T-helper 1 cell treated with Interleukin-12 subunit alpha and Interleukin-12 subunit beta and Interleukin-4 antibody, amounts not matched to agents 30 μg/mL and 1 μg/mL, for 36 hours (primary cell): ENCODE measurements around the gene THADA.
"Not testable (repeated sequence)": the region's sequence is repeated elsewhere in the genome, so short reads cannot be mapped to it uniquely, and the experiment has no call there.

ENCODE experiments used
- H3K27ac Mint-ChIP-seq: one replicate; pipeline ENCODE4 v1.8.0; 2021; ENCODE audit warnings: mild to moderate bottlenecking, mixed read lengths
- H3K27me3 Mint-ChIP-seq: one replicate; pipeline ENCODE4 v1.8.0; 2021; ENCODE audit warnings: low read depth, mixed read lengths
- H3K36me3 Mint-ChIP-seq: one replicate; pipeline ENCODE4 v1.8.0; 2021; ENCODE audit warnings: low read depth, mixed read lengths
- H3K4me1 Mint-ChIP-seq: one replicate; pipeline ENCODE4 v1.8.0; 2021; ENCODE audit warnings: low read depth, mixed read lengths
- H3K4me3 Mint-ChIP-seq: one replicate; pipeline ENCODE4 v1.8.0; 2021; ENCODE audit warnings: mild to moderate bottlenecking, moderate library complexity, mixed read lengths
- H3K9me3 Mint-ChIP-seq: one replicate; pipeline ENCODE4 v1.8.0; 2021; ENCODE audit warnings: mixed read lengths

Gene THADA

GRCh38 chr2:43412114-43412753 lies 183.6 kb downstream of the THADA start:
- no peaks in the 10 kb centered on the region for H3K27me3 Mint-ChIP-seq
- no peak overlapping the region for H3K27ac Mint-ChIP-seq
- H3K4me1 Mint-ChIP-seq: peaks cover 3% of the 10 kb centered on the region
- H3K9me3 Mint-ChIP-seq: no peaks in the 10 kb centered on the region
- H3K4me3 Mint-ChIP-seq: no peak overlapping the region
- peaks cover 16% of the 10 kb centered on the region for H3K36me3 Mint-ChIP-seq

DNA sequence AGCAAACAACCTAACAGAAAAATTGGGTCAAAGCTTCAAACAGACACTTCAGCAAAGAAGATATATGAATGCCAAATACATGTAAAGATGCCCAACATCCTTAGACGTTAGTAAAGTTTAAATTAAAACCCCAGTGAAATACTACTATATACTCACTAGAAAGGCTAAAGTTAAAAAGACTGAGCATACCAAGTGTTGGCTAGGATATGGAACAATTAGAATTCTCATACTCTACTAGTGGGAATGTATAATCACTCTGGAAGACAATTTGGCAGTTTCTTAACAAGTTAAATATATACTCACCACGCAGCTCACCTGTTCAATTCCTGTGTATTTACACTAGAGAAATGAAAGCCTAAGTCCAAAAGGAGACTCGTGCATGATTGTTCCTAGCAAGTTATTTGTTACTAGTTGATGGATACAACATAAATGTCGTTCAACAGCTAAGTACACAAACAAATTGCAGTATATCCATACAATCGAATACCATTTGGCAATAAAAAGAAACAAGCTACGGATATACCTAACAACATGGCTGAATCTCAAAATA lies 185.7 kb downstream of the THADA start:
- peaks cover 16% of the 10 kb centered on the region for H3K36me3 Mint-ChIP-seq
- peaks cover 3% of the 10 kb centered on the region for H3K4me1 Mint-ChIP-seq
- no peak overlapping the region for H3K4me3 Mint-ChIP-seq
- no peak overlapping the region for H3K27ac Mint-ChIP-seq
- H3K9me3 Mint-ChIP-seq: no peaks in the 10 kb centered on the region
- H3K27me3 Mint-ChIP-seq: no peaks in the 10 kb centered on the region

DNA sequence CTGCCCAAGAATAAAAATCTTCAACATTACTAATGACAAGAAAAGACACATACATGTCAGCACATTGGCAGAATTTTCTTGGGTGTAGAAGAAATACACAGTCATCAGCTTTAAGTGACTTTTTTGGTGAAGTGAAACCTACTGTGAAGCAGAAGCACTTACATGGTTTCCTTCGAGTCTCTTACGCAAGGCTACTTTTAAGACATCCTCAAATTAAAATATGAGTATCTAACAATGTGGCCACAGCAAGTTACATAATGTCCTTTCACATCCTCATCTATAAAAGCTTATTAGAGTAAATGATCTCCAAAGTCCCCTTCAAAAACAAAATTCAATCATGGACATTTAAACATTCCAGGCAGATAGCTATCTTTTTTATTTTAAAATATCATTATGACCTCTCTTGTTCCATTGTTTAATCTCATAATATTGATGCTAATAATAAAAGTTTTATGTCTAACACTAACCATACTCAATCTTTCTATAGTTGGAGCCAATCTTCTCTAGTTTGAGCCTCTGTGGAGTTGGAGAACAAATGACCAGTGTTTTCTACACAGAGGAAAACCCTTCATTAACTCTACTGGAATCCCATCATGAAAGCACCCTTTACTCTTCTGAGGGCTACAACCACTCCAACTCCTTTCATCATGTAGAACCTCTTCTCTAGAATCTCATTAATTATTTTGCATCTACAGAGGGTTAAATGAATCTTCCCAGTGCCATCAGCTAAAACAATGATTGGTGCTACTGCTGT lies 187.3 kb downstream of the THADA start:
- no peak overlapping the region for H3K27ac Mint-ChIP-seq
- no peaks in the 10 kb centered on the region for H3K9me3 Mint-ChIP-seq
- H3K4me3 Mint-ChIP-seq: no peak overlapping the region
- H3K4me1 Mint-ChIP-seq: peaks cover 3% of the 10 kb centered on the region
- H3K27me3 Mint-ChIP-seq: no peaks in the 10 kb centered on the region
- peaks cover 10% of the 10 kb centered on the region for H3K36me3 Mint-ChIP-seq

DNA sequence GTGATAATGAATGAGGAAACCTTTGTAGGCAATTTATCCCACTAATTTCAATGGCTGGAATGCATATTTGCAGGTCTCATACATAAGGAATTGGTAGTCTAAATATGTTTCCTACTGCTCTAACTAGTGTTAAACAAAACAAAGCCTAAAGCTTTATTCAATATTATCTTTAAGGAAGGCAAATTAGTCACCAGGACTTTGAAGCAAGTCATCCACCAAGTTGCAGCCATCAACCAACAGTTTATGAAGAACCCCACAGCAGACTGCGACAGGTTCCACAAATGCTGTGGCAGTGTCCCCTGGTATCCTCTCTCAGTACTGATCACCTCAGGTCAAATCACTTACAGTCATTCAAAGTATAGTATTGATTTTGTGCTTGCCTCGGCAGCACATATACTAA lies 187.9 kb downstream of the THADA start:
- Mint-ChIP-seq H3K27me3 (no peaks in the 10 kb centered on the region), H3K4me1 (peaks cover 3% of the 10 kb centered on the region), H3K36me3 (peaks cover 7% of the 10 kb centered on the region), H3K27ac (no peak overlapping the region), H3K9me3 (no peaks in the 10 kb centered on the region), H3K4me3 (no peak overlapping the region)

DNA sequence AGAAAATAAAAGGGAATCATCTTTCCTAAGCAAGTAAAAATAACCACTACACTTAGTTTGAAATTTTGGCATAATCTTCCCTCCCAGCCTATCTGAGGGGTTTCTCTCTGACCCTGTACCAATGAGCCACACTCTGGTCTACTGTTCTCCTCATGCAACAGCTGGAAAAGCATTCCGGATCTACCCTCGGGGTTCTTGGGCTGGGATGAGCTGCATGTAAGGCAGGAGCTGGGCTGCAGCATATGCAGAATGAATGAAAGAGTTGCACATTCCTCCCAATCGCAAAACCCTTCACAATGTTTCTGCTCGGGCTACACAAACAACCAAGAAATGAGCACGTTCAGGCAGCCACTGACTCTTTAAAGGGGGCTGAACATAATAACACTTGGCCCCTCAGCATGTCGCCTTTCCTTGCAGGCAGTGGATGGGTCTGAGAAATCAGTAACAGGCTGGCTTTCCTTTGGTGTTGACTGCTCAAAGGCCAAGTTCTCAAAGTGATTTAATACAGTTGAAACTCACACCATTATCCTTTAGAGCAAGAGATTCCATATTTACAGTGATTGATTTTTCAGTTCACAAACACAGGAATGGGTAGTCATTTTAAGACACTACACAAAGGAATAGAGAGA lies 189.1 kb downstream of the THADA start:
- H3K4me3 Mint-ChIP-seq: no peak overlapping the region
- H3K4me1 Mint-ChIP-seq: peaks cover 11% of the 10 kb centered on the region
- peaks cover 3% of the 10 kb centered on the region for H3K36me3 Mint-ChIP-seq
- H3K9me3 Mint-ChIP-seq: no peaks in the 10 kb centered on the region
- H3K27ac Mint-ChIP-seq: no peak overlapping the region
- H3K27me3 Mint-ChIP-seq: no peaks in the 10 kb centered on the region

DNA sequence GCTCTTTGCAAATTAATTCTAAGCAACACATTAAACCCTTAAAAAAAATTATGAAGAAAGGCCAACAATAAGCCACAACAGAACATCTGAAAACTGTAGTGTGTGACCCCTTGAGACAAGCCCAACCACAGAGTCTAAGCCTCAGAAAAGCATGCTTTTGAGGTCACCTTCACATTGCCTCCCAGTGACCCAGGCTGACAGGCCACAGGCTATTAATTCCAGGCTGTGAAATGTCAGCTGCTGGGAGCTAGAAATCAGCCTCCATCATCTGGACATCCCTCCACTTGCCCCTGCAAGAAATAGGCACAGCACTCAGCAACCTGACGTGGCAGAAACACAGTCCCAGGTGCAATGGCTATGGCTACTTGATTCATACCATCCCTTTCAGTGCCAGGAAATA lies 190.0 kb downstream of the THADA start:
- Mint-ChIP-seq H3K27ac (no peak overlapping the region), H3K27me3 (no peaks in the 10 kb centered on the region), H3K36me3 (peaks cover 3% of the 10 kb centered on the region), H3K4me1 (peaks cover 11% of the 10 kb centered on the region), H3K9me3 (no peaks in the 10 kb centered on the region), H3K4me3 (no peak overlapping the region)

- no peaks in the 10 kb centered on the region for H3K9me3 Mint-ChIP-seq
- no peak overlapping the region for H3K4me3 Mint-ChIP-seq
- no peak overlapping the region for H3K27ac Mint-ChIP-seq
- no peaks in the 10 kb centered on the region for H3K27me3 Mint-ChIP-seq
- H3K4me1 Mint-ChIP-seq: peaks cover 16% of the 10 kb centered on the region
- H3K36me3 Mint-ChIP-seq: peaks cover 7% of the 10 kb centered on the region
These were observed 193.3 kb downstream of the THADA start for GRCh38 chr2:43402452-43402937.

GRCh38 chr2:43402002-43402401 lies 193.8 kb downstream of the THADA start:
- Mint-ChIP-seq H3K9me3 (no peaks in the 10 kb centered on the region), H3K36me3 (peaks cover 11% of the 10 kb centered on the region), H3K27ac (peak overlapping the region; percentile 42), H3K4me1 (peaks cover 18% of the 10 kb centered on the region), H3K27me3 (no peaks in the 10 kb centered on the region), H3K4me3 (no peak overlapping the region)

- Mint-ChIP-seq H3K4me3 (no peak overlapping the region), H3K9me3 (no peaks in the 10 kb centered on the region), H3K27me3 (no peaks in the 10 kb centered on the region), H3K36me3 (peaks cover 13% of the 10 kb centered on the region), H3K27ac (no peak overlapping the region), H3K4me1 (peaks cover 18% of the 10 kb centered on the region)
These were observed 195.3 kb downstream of the THADA start for GRCh38 chr2:43400508-43400907.

- Mint-ChIP-seq H3K27me3 (no peaks in the 10 kb centered on the region), H3K4me3 (no peak overlapping the region), H3K27ac (no peak overlapping the region), H3K9me3 (no peaks in the 10 kb centered on the region), H3K4me1 (peaks cover 18% of the 10 kb centered on the region), H3K36me3 (peaks cover 18% of the 10 kb centered on the region)
These were observed 196.1 kb downstream of the THADA start for GRCh38 chr2:43399515-43400264.

DNA sequence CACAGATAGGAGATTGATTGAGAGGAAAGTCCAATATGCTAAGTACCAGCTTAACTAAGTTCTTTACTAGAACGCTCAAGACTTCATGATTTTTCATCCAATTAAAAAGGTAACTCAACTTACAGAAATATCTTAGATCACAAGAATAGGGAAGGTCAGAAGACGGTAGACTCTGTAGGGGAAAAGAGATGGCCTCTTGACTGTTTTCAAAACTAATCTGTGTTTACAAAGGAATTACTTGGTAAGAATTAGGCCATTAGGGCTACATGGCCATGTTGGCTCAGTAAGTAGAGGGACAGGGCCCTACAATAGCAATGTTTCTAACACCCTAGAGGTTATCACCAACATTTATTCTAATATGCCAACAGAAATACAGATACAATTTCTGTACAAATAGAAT lies 196.7 kb downstream of the THADA start:
- peaks cover 16% of the 10 kb centered on the region for H3K4me1 Mint-ChIP-seq
- H3K27ac Mint-ChIP-seq: no peak overlapping the region
- H3K4me3 Mint-ChIP-seq: no peak overlapping the region
- no peaks in the 10 kb centered on the region for H3K9me3 Mint-ChIP-seq
- H3K36me3 Mint-ChIP-seq: peaks cover 15% of the 10 kb centered on the region
- no peaks in the 10 kb centered on the region for H3K27me3 Mint-ChIP-seq

GRCh38 chr2:43397821-43398220 lies 198.0 kb downstream of the THADA start:
- Mint-ChIP-seq H3K36me3 (peaks cover 25% of the 10 kb centered on the region), H3K27ac (no peak overlapping the region), H3K27me3 (no peaks in the 10 kb centered on the region), H3K4me1 (peaks cover 16% of the 10 kb centered on the region), H3K9me3 (no peaks in the 10 kb centered on the region), H3K4me3 (no peak overlapping the region)

DNA sequence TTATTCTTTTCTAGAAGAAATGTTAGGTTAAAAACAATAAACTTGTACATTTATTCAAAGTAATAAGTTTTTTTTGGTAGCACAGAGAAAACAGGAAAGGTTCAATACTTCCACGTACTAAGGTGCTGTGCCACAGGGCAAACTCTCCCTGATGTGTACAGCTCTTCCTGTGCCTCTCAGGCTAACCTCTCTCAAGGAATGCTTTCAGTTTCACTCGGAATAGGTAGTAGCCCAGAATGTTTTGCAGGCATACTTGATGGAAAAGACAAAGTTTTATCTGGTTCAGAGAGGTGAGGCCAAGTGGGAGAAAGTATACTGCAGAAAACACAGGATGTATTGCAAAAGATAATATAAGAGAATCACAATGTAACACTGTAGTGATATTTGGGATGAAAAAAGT lies 198.4 kb downstream of the THADA start:
- H3K4me1 Mint-ChIP-seq: peaks cover 12% of the 10 kb centered on the region
- no peaks in the 10 kb centered on the region for H3K9me3 Mint-ChIP-seq
- H3K27me3 Mint-ChIP-seq: no peaks in the 10 kb centered on the region
- peaks cover 28% of the 10 kb centered on the region for H3K36me3 Mint-ChIP-seq
- H3K27ac Mint-ChIP-seq: no peak overlapping the region
- no peak overlapping the region for H3K4me3 Mint-ChIP-seq

GRCh38 chr2:43396344-43396743 lies 199.5 kb downstream of the THADA start:
- not testable (repeated sequence) for H3K27me3 Mint-ChIP-seq, H3K4me1 Mint-ChIP-seq, H3K4me3 Mint-ChIP-seq, H3K9me3 Mint-ChIP-seq, H3K27ac Mint-ChIP-seq
- H3K36me3 Mint-ChIP-seq: peaks cover 30% of the 10 kb centered on the region
